Ascending aorta (tissue), 2 donors: ENCODE measurements around the gene COG8. TPM values are rescaled to one million over a fixed set of nuclear protein-coding genes. Genes with fewer than 3 reads are reported as not detected.

Experiments used
- DNase-seq, 2 donors: peaks; one replicate each; pipeline ENCODE4 v3.0.0-alpha.2; 2019; ENCODE audit warnings: low spot score in 2 of 2
- H3K27ac ChIP-seq, 2 donors: fragments of 200-600 bp; sonication (generic); one replicate each; pipeline ENCODE4 v1.5.1; 2016 to 2017; ENCODE audit warnings: mild to moderate bottlenecking in 1 of 2
- H3K27me3 ChIP-seq: fragments of 200-600 bp; sonication (generic); one replicate; pipeline ENCODE4 v1.5.1; 2017
- H3K36me3 ChIP-seq, 2 donors: fragments of 200-600 bp; sonication (generic); one replicate each; pipeline ENCODE4 v1.5.1; 2016
- H3K4me1 ChIP-seq, 2 donors: fragments of 200-600 bp; sonication (generic); one replicate each; pipeline ENCODE4 v1.5.1; 2016 to 2017; ENCODE audit warnings: mild to moderate bottlenecking in 1 of 2
- H3K4me3 ChIP-seq, 2 donors: fragments of 200-600 bp; sonication (generic); one replicate each; pipeline ENCODE4 v1.5.1; 2016 to 2017; ENCODE audit warnings: mild to moderate bottlenecking in 1 of 2
- H3K9me3 ChIP-seq, 2 donors: fragments of 200-600 bp; sonication (generic); one replicate each; pipeline ENCODE4 v1.5.1; 2016
- CTCF ChIP-seq, 3 experiments: fragments of 200-600 bp in 2 of 3; fragments of 450-650 bp in 1 of 3; sonication (generic) in 2 of 3; IDR thresholded peaks; one replicate each; pipeline ENCODE4 v1.5.1; 2016 to 2019; ENCODE audit warnings: antibody characterized with exemption in 3 of 3, mild to moderate bottlenecking in 1 of 3, moderate library complexity in 1 of 3
- intact Hi-C: fragments of 100-400 bp; cut with DNase I; formaldehyde crosslinking; loops from one replicate; pipeline ENCODE4 v1.15.1; 2023
- total RNA-seq: library from RNA; depleted of rRNA; stranded (reverse); fragments of >200 nt; gene quantifications from one replicate; pipeline ENCODE4 v1.1.0, GENCODE V29; 2016

The COG8 gene
- total RNA-seq, 1 donor from 2014 or later, result 24.7 TPM

- Histone ChIP-seq H3K36me3 (peaks cover 15 to 59% of the 10 kb centered on the region in 2 donors), H3K4me3 (no peak overlapping the region), H3K9me3 (no peaks in the 10 kb centered on the region), H3K27ac (no peak overlapping the region), H3K27me3 (no peaks in the 10 kb centered on the region), H3K4me1 (no peaks in the 10 kb centered on the region)
- no peak for DNase-seq
- TF ChIP-seq CTCF (IDR thresholded peaks at IDR 0.05), result no peak
- intact Hi-C loops, result no loop called here
These were observed 39.4 kb upstream of the COG8 start for GRCh38 chr16:69378760-69379159.

GRCh38 chr16:69378036-69378435 lies 38.7 kb upstream of the COG8 start:
- no peak for TF ChIP-seq CTCF (IDR thresholded peaks at IDR 0.05)
- H3K4me1 ChIP-seq, result no peaks in the 10 kb centered on the region
- H3K9me3 ChIP-seq, result no peaks in the 10 kb centered on the region
- no peak overlapping the region for H3K4me3 ChIP-seq
- intact Hi-C loops, result no loop called here
- H3K27me3 ChIP-seq, result no peaks in the 10 kb centered on the region
- H3K36me3 ChIP-seq, result peaks cover 15 to 55% of the 10 kb centered on the region in 2 donors
- DNase-seq, result no peak
- H3K27ac ChIP-seq, result no peak overlapping the region

GRCh38 chr16:69376393-69377059 lies 37.2 kb upstream of the COG8 start:
- Histone ChIP-seq H3K4me1 (no peaks in the 10 kb centered on the region), H3K36me3 (peaks cover 18 to 44% of the 10 kb centered on the region in 2 donors), H3K27me3 (no peaks in the 10 kb centered on the region), H3K4me3 (no peak overlapping the region), H3K27ac (no peak overlapping the region), H3K9me3 (no peaks in the 10 kb centered on the region)
- DNase-seq, result no peak
- no peak for TF ChIP-seq CTCF (IDR thresholded peaks at IDR 0.05)
- intact Hi-C loops, result no loop called here

- Histone ChIP-seq H3K9me3 (no peaks in the 10 kb centered on the region), H3K36me3 (peaks cover 34 to 46% of the 10 kb centered on the region in 2 donors), H3K27me3 (no peaks in the 10 kb centered on the region), H3K27ac (no peak overlapping the region), H3K4me1 (no peaks in the 10 kb centered on the region), H3K4me3 (no peak overlapping the region)
- DNase-seq, result no peak
- TF ChIP-seq CTCF (IDR thresholded peaks at IDR 0.05), result no peak
- intact Hi-C loops, result no loop called here
These were observed 33.7 kb upstream of the COG8 start for GRCh38 chr16:69373019-69373418.

GRCh38 chr16:69371564-69371963 lies 32.2 kb upstream of the COG8 start:
- intact Hi-C loops, result no loop called here
- DNase-seq, result no peak
- Histone ChIP-seq H3K27me3 (no peaks in the 10 kb centered on the region), H3K4me3 (no peak overlapping the region), H3K27ac (no peak overlapping the region), H3K4me1 (no peaks in the 10 kb centered on the region), H3K36me3 (peaks cover 45 to 57% of the 10 kb centered on the region in 2 donors), H3K9me3 (no peaks in the 10 kb centered on the region)
- TF ChIP-seq CTCF (IDR thresholded peaks at IDR 0.05), result no peak

- Histone ChIP-seq H3K4me3 (no peak overlapping the region), H3K27ac (no peak overlapping the region), H3K27me3 (no peaks in the 10 kb centered on the region), H3K9me3 (no peaks in the 10 kb centered on the region), H3K4me1 (no peaks in the 10 kb centered on the region), H3K36me3 (peaks cover 61 to 81% of the 10 kb centered on the region in 2 donors)
- no peak for TF ChIP-seq CTCF (IDR thresholded peaks at IDR 0.05)
- intact Hi-C loops, result no loop called here
- DNase-seq, result no peak
These were observed 29.5 kb upstream of the COG8 start for GRCh38 chr16:69368866-69369265.
